ENCODE data around the gene ZNF787.

ZNF787 gene

GRCh38 chr19:56120002-56120370 lies 1.1 kb downstream of the ZNF787 start:
- Histone ChIP-seq H3K27me3 (ENCODE audit: insufficient read depth, low read length) (no peaks in the 10 kb centered on the region), H3K9ac (ENCODE audit: low read length) (peak overlapping the region; percentile 88), H3K9me2 (ENCODE audit: low read depth, low read length) (no peaks in the 10 kb centered on the region), H3F3A (ENCODE audit: insufficient read depth, low read length) (no peaks in the 10 kb centered on the region), H3K4me1 (ENCODE audit: insufficient read depth, low read length, severe bottlenecking) (peaks cover 22% of the 10 kb centered on the region), H3K4me2 (ENCODE audit: low read length) (peak overlapping the region; percentile 89), H3K79me2 (ENCODE audit: insufficient read depth, low read length) (peaks cover 31% of the 10 kb centered on the region), H3K36me3 (ENCODE audit: insufficient read depth, low read length) (no peaks in the 10 kb centered on the region), H3K4me3 (ENCODE audit: low read depth, low read length, poor library complexity, severe bottlenecking) (peak overlapping the region; percentile 75), H3K9me3 (ENCODE audit: low read length) (no peaks in the 10 kb centered on the region), H4K20me1 (ENCODE audit: insufficient read depth, low read length) (no peaks in the 10 kb centered on the region), H3K27ac (ENCODE audit: low read depth, low read length, poor library complexity, severe bottlenecking) (peak overlapping the region; percentile 74), H2AFZ (ENCODE audit: low read length) (no peak overlapping the region)
- no peak for TF ChIP-seq EZH2 (IDR thresholded peaks at IDR 0.05; ENCODE audit: borderline replicate concordance, low read length)
- TF ChIP-seq, protein P1, sequence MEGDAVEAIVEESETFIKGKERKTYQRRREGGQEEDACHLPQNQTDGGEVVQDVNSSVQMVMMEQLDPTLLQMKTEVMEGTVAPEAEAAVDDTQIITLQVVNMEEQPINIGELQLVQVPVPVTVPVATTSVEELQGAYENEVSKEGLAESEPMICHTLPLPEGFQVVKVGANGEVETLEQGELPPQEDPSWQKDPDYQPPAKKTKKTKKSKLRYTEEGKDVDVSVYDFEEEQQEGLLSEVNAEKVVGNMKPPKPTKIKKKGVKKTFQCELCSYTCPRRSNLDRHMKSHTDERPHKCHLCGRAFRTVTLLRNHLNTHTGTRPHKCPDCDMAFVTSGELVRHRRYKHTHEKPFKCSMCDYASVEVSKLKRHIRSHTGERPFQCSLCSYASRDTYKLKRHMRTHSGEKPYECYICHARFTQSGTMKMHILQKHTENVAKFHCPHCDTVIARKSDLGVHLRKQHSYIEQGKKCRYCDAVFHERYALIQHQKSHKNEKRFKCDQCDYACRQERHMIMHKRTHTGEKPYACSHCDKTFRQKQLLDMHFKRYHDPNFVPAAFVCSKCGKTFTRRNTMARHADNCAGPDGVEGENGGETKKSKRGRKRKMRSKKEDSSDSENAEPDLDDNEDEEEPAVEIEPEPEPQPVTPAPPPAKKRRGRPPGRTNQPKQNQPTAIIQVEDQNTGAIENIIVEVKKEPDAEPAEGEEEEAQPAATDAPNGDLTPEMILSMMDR (IDR thresholded peaks at IDR 0.05; ENCODE audit: low read length): no peak

DNA sequence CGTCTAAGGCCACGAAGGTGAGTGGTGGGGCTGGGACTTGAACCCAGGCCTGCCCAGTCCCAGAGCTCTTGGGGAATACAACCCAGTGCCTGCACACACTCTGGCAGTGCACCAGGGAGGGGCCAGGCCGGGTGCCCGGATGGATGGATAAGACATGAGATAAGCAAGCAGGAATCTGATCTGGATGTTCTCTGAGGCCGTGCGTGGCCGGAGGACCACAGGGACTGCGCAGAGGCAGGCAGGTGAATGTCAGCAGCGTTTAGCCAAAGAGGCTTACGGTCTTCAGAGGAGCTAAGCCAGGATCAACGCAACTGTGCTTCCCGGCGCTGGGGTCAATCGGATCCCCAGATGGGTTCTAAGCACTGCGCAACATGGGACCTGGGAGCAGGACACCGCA lies 1.5 kb downstream of the ZNF787 start:
- peaks cover 31% of the 10 kb centered on the region for H3K79me2 ChIP-seq (ENCODE audit: insufficient read depth, low read length)
- peak overlapping the region; percentile 89 for H3K4me2 ChIP-seq (ENCODE audit: low read length)
- H3F3A ChIP-seq (ENCODE audit: insufficient read depth, low read length): no peaks in the 10 kb centered on the region
- peak overlapping the region; percentile 74 for H3K27ac ChIP-seq (ENCODE audit: low read depth, low read length, poor library complexity, severe bottlenecking)
- no peaks in the 10 kb centered on the region for H3K36me3 ChIP-seq (ENCODE audit: insufficient read depth, low read length)
- peak overlapping the region; percentile 88 for H3K9ac ChIP-seq (ENCODE audit: low read length)
- H3K4me3 ChIP-seq (ENCODE audit: low read depth, low read length, poor library complexity, severe bottlenecking): peak overlapping the region; percentile 75
- H3K27me3 ChIP-seq (ENCODE audit: insufficient read depth, low read length): no peaks in the 10 kb centered on the region
- H2AFZ ChIP-seq (ENCODE audit: low read length): no peak overlapping the region
- H3K9me2 ChIP-seq (ENCODE audit: low read depth, low read length): no peaks in the 10 kb centered on the region
- peaks cover 22% of the 10 kb centered on the region for H3K4me1 ChIP-seq (ENCODE audit: insufficient read depth, low read length, severe bottlenecking)
- no peaks in the 10 kb centered on the region for H3K9me3 ChIP-seq (ENCODE audit: low read length)
- H4K20me1 ChIP-seq (ENCODE audit: insufficient read depth, low read length): no peaks in the 10 kb centered on the region
- TF ChIP-seq, protein P1 (IDR thresholded peaks at IDR 0.05; ENCODE audit: low read length): no peak
- no peak for TF ChIP-seq EZH2 (IDR thresholded peaks at IDR 0.05; ENCODE audit: borderline replicate concordance, low read length)

GRCh38 chr19:56118666-56119581 lies 2.2 kb downstream of the ZNF787 start:
- Histone ChIP-seq H3K4me2 (ENCODE audit: low read length) (peak overlapping the region; percentile 89), H2AFZ (ENCODE audit: low read length) (no peak overlapping the region), H3K9ac (ENCODE audit: low read length) (peak overlapping the region; percentile 88), H3K27ac (ENCODE audit: low read depth, low read length, poor library complexity, severe bottlenecking) (peak overlapping the region; percentile 74), H4K20me1 (ENCODE audit: insufficient read depth, low read length) (no peaks in the 10 kb centered on the region), H3K36me3 (ENCODE audit: insufficient read depth, low read length) (no peaks in the 10 kb centered on the region), H3F3A (ENCODE audit: insufficient read depth, low read length) (no peaks in the 10 kb centered on the region), H3K9me3 (ENCODE audit: low read length) (no peaks in the 10 kb centered on the region), H3K79me2 (ENCODE audit: insufficient read depth, low read length) (peaks cover 31% of the 10 kb centered on the region), H3K4me1 (ENCODE audit: insufficient read depth, low read length, severe bottlenecking) (peaks cover 22% of the 10 kb centered on the region), H3K9me2 (ENCODE audit: low read depth, low read length) (no peaks in the 10 kb centered on the region), H3K4me3 (ENCODE audit: low read depth, low read length, poor library complexity, severe bottlenecking) (peak overlapping the region; percentile 75), H3K27me3 (ENCODE audit: insufficient read depth, low read length) (no peaks in the 10 kb centered on the region)
- TF ChIP-seq, protein P1 (IDR thresholded peaks at IDR 0.05; ENCODE audit: low read length): no peak
- no peak for TF ChIP-seq EZH2 (IDR thresholded peaks at IDR 0.05; ENCODE audit: borderline replicate concordance, low read length)

Data from OCI-LY1 (cell line).